ES-I3 (cell line): ENCODE measurements around the gene CYLD.

ENCODE experiments used
- H3K36me3 ChIP-seq: 2 replicates; pipeline ENCODE4 v1.6.1; 2013; ENCODE audit warnings: mild to moderate bottlenecking, low read length, control low read depth, moderate library complexity; ENCODE audit not compliant: insufficient read depth
- H3K4me1 ChIP-seq: 2 replicates; pipeline ENCODE4 v1.6.1; 2013; ENCODE audit warnings: mild to moderate bottlenecking, control low read depth, low read length; ENCODE audit not compliant: insufficient read depth
- H3K9ac ChIP-seq: 2 replicates; pipeline ENCODE4 v1.6.1; 2013; ENCODE audit warnings: low read depth, mild to moderate bottlenecking, low read length, moderate library complexity
- H3K9me3 ChIP-seq: 2 replicates; pipeline ENCODE4 v1.6.1; 2013; ENCODE audit warnings: mild to moderate bottlenecking, low read length, moderate library complexity; ENCODE audit not compliant: control insufficient read depth, insufficient read depth

Gene CYLD

DNA sequence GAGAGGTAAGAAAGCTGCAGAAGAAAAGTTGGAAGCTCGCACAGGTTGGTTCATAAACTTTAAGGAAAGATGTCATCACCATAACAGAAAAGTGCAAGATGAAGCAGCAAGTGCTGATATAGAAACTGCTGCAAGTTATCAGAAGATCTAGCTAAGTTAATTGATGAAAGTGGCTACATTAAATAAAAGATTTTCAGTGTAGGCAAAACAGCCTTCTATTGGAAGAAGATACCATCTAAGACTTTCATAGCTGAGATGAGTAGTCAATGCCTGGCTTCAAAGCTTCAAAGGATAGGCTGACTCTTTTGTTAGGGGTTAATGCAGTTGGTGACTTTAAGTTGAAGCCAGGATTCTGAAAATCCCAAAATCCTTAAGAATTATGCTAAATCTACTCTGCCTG lies 24.0 kb downstream of the CYLD start:
- H3K9ac ChIP-seq: no peak overlapping the region
- H3K9me3 ChIP-seq: no peaks in the 10 kb centered on the region; the same call in 1 of the 2 replicates
- H3K36me3 ChIP-seq: no peaks in the 10 kb centered on the region

GRCh38 chr16:50767197-50767596 lies 25.3 kb downstream of the CYLD start:
- Histone ChIP-seq H3K9me3 (no peaks in the 10 kb centered on the region; the same call in 1 of the 2 replicates), H3K4me1 (0 out of 2 replicates have a peak, but pooled peaks cover 5% of the 10 kb centered on the region), H3K9ac (no peak overlapping the region), H3K36me3 (no peaks in the 10 kb centered on the region)

More for the DNA sequence above, 24.0 kb downstream of the CYLD start:
- H3K4me1 ChIP-seq: 0 out of 2 replicates have a peak, but pooled peaks cover 6% of the 10 kb centered on the region

- Histone ChIP-seq H3K36me3 (no peaks in the 10 kb centered on the region), H3K4me1 (no peaks in the 10 kb centered on the region), H3K9me3 (no peaks in the 10 kb centered on the region; the same call in 1 of the 2 replicates), H3K9ac (no peak overlapping the region)
Observed at GRCh38 chr16:50771366-50771765, 29.5 kb downstream of the CYLD start.

GRCh38 chr16:50774405-50774804 lies 32.5 kb downstream of the CYLD start:
- Histone ChIP-seq H3K4me1 (no peaks in the 10 kb centered on the region), H3K9me3 (no peaks in the 10 kb centered on the region), H3K36me3 (no peaks in the 10 kb centered on the region), H3K9ac (no peak overlapping the region)

- Histone ChIP-seq H3K9ac (no peak overlapping the region), H3K4me1 (no peaks in the 10 kb centered on the region), H3K36me3 (no peaks in the 10 kb centered on the region), H3K9me3 (no peaks in the 10 kb centered on the region)
Observed at GRCh38 chr16:50774960-50775359, 33.1 kb downstream of the CYLD start.

GRCh38 chr16:50776037-50776436 lies 34.2 kb downstream of the CYLD start:
- H3K36me3 ChIP-seq: no peaks in the 10 kb centered on the region

DNA sequence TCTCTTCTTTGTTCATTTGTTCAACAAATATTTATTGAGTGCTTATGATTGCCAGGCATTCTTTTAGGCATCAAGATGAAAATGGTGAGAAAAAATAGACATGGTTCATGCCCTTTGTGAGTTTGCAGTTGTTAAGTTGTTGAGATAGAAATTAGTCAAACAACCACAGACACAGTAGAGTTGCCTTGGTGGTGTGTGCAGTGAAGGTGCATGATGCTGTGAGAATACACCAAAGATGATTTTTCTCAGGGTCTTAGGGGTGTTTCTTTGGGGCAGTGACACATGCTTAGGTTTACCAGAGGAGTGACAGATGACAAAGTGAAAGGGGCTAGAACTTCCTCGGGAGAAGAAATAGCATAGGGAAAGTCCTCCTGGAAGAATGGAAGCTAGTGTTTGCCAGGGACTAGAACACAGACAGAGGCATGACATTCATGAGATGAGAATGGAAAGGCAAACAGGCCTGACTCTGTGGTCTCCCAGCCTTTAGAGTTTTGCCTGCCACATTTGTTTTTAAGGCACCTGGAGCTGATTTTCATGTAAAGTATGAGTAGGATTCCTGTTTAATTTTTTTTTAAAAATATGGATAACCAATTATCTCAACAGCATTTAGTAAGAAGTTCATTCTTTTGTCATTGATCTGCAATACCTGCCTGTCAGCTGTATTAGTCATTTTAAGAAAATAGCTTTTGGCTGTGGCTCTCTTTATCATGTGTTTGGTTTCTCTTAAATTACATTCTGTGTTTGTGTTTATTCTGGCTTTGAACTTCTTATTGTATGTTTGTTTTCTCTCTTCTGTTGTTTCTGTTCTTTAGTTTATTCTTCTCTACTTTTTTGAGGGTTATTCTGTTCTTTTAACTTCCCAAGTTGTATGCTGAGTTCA lies 36.6 kb downstream of the CYLD start:
- H3K36me3 ChIP-seq: no peaks in the 10 kb centered on the region
- no peaks in the 10 kb centered on the region for H3K9me3 ChIP-seq
- no peak overlapping the region for H3K9ac ChIP-seq
- H3K4me1 ChIP-seq: no peaks in the 10 kb centered on the region

More at GRCh38 chr16:50776037-50776436, 34.2 kb downstream of the CYLD start:
- H3K9ac ChIP-seq: no peak overlapping the region
- no peaks in the 10 kb centered on the region for H3K9me3 ChIP-seq
- H3K4me1 ChIP-seq: no peaks in the 10 kb centered on the region

DNA sequence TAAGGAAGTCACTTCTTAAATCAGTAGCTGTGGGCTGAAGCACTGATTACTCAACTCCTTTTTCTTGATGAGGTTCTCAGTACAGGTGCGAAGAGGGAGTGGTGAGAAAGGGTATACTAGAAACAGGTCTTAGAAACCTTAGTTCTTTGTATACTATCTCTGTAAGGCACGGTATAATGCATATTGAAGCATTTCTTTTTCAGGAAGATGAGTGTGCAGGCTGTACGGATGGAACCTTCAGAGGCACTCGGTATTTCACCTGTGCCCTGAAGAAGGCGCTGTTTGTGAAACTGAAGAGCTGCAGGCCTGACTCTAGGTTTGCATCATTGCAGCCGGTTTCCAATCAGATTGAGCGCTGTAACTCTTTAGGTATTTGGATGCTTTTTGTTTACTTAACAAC lies 39.2 kb downstream of the CYLD start:
- H3K9ac ChIP-seq: no peak overlapping the region
- no peaks in the 10 kb centered on the region for H3K4me1 ChIP-seq
- no peaks in the 10 kb centered on the region for H3K36me3 ChIP-seq
- H3K9me3 ChIP-seq: no peaks in the 10 kb centered on the region

DNA sequence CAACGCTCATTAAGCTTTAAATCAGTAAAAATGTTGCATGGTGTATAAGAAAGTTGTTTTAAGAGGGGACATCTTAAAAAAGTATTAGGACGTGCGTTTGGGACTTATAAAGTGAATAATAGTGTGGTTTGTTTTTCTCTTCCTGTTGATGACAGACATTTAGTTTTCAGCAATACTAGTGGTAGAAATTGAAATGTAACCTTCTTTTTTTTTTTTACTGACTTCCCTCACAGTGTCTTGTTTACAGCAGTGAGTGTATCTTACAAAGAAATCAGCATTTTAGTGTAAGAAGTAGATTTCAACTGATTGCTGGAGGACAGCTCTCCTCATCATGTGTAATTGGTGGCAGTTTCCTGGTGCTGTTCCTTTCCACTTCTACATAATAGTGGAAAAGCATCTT lies 39.6 kb downstream of the CYLD start:
- H3K9ac ChIP-seq: no peak overlapping the region
- H3K4me1 ChIP-seq: no peaks in the 10 kb centered on the region
- H3K9me3 ChIP-seq: no peaks in the 10 kb centered on the region
- no peaks in the 10 kb centered on the region for H3K36me3 ChIP-seq

DNA sequence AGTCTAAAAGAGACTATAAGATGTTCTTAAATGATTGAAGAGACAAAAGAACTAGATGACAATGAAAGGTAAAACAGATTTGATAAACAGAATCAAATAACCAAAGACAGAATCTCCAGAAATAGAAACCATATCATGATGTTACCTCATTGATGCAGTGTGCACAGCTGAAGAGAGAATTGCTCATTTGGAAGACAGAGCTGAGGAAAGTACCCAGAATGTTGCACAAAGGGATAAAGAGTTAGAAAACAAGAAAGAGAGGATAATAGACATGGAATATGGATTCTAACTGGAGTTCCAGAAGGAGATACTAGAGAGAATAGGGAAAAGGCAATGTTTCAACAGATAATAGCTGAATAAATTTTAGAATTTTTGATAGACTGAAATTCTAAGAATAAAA lies 47.9 kb downstream of the CYLD start:
- Histone ChIP-seq H3K9me3 (0 out of 2 replicates have a peak, but pooled peaks cover 2% of the 10 kb centered on the region), H3K9ac (no peak overlapping the region), H3K4me1 (no peaks in the 10 kb centered on the region), H3K36me3 (peaks cover 2% of the 10 kb centered on the region; the same call in 1 of the 2 replicates)

DNA sequence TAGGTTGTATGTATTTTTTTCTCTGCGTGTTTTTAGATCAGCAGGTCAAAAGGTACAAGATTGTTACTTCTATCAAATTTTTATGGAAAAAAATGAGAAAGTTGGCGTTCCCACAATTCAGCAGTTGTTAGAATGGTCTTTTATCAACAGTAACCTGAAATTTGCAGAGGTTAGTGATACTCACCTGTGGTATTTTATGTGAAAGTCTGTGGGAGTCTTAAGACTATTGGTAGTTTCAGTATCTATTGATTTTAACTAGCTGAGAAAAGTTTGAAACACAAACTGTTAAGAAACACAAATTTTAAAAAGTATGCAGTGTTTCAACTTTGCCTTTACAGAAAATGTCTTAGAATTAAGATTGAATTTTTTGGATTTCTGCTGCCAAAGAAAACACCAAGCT lies 49.6 kb downstream of the CYLD start:
- H3K9me3 ChIP-seq: 0 out of 2 replicates have a peak, but pooled peaks cover 2% of the 10 kb centered on the region
- no peak overlapping the region for H3K9ac ChIP-seq
- no peaks in the 10 kb centered on the region for H3K4me1 ChIP-seq
- H3K36me3 ChIP-seq: peaks cover 2% of the 10 kb centered on the region; the same call in 1 of the 2 replicates

GRCh38 chr16:50796829-50797228 lies 54.9 kb downstream of the CYLD start:
- no peaks in the 10 kb centered on the region for H3K36me3 ChIP-seq
- no peak overlapping the region for H3K9ac ChIP-seq

GRCh38 chr16:50797456-50797855 lies 55.6 kb downstream of the CYLD start:
- H3K9me3 ChIP-seq: no peaks in the 10 kb centered on the region
- no peak overlapping the region for H3K9ac ChIP-seq
- no peaks in the 10 kb centered on the region for H3K4me1 ChIP-seq
- no peaks in the 10 kb centered on the region for H3K36me3 ChIP-seq

More at GRCh38 chr16:50796829-50797228, 54.9 kb downstream of the CYLD start:
- no peaks in the 10 kb centered on the region for H3K4me1 ChIP-seq
- H3K9me3 ChIP-seq: no peaks in the 10 kb centered on the region

- H3K36me3 ChIP-seq: no peaks in the 10 kb centered on the region
- no peak overlapping the region for H3K9ac ChIP-seq
- H3K9me3 ChIP-seq: no peaks in the 10 kb centered on the region
- no peaks in the 10 kb centered on the region; the same call in 1 of the 2 replicates for H3K4me1 ChIP-seq
Observed at GRCh38 chr16:50800074-50800473, 58.2 kb downstream of the CYLD start.

DNA sequence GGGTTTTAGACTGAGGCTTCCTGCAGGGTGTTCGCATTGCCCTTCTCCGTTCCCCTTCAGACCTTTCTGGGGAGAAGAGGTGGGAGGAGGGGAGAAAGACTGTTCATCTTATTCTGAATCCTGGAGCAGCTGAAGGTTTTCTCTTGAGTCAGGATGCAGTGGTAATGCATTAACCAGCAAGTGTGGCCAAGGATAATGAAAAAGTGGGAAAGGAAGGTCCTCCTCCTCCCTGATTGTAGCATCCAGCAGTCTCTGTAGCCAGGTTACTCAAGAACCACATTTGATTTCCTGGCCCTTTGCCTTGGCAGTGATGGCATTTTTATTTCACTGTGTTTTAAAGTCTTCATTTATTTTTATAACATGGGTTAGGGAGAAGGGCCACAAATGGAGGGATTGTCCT lies 59.1 kb downstream of the CYLD start:
- Histone ChIP-seq H3K36me3 (no peaks in the 10 kb centered on the region), H3K4me1 (no peaks in the 10 kb centered on the region; the same call in 1 of the 2 replicates), H3K9me3 (no peaks in the 10 kb centered on the region), H3K9ac (no peak overlapping the region)
